ENCODE results near the gene FLRT3. TPM values are rescaled to one million over a fixed set of nuclear protein-coding genes. Genes with fewer than 3 reads are reported as not detected.

The FLRT3 gene
- total RNA-seq, 1 donor from 2014 or later: 3.3 TPM

DNA sequence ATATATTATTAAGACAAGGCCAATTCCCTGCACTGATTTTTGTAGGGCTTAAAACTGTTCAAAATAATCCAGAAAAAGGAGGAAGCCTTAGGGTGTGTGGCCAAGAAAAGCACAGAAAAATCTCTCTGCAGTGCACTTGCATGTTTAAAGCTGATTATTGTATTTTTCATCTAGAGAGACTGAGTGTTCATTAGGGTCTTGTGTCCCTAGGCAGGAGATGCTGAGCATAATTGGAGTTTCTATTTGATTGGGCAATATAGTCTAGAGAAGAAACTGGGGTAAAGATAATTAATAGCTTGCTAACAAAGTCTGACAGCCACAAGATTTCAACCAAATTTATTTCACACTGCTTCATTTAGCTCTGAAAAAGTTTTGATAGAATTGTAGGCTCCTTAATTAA, 2.4 kb downstream of the FLRT3 start:
- Histone ChIP-seq H3K4me3 (ENCODE audit: low read depth, low read length) (peak overlapping the region; percentile 74), H3K27me3 (ENCODE audit: control insufficient read depth, insufficient read depth, low read length) (no peaks in the 10 kb centered on the region), H3K36me3 (ENCODE audit: control insufficient read depth, insufficient read depth, low read length) (no peaks in the 10 kb centered on the region)
- DNase-seq (ENCODE audit: low read depth): no peak
- TF ChIP-seq, protein P1, sequence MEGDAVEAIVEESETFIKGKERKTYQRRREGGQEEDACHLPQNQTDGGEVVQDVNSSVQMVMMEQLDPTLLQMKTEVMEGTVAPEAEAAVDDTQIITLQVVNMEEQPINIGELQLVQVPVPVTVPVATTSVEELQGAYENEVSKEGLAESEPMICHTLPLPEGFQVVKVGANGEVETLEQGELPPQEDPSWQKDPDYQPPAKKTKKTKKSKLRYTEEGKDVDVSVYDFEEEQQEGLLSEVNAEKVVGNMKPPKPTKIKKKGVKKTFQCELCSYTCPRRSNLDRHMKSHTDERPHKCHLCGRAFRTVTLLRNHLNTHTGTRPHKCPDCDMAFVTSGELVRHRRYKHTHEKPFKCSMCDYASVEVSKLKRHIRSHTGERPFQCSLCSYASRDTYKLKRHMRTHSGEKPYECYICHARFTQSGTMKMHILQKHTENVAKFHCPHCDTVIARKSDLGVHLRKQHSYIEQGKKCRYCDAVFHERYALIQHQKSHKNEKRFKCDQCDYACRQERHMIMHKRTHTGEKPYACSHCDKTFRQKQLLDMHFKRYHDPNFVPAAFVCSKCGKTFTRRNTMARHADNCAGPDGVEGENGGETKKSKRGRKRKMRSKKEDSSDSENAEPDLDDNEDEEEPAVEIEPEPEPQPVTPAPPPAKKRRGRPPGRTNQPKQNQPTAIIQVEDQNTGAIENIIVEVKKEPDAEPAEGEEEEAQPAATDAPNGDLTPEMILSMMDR (IDR thresholded peaks at IDR 0.05; ENCODE audit: insufficient read depth, low read length, poor library complexity, severe bottlenecking): no peak

DNA sequence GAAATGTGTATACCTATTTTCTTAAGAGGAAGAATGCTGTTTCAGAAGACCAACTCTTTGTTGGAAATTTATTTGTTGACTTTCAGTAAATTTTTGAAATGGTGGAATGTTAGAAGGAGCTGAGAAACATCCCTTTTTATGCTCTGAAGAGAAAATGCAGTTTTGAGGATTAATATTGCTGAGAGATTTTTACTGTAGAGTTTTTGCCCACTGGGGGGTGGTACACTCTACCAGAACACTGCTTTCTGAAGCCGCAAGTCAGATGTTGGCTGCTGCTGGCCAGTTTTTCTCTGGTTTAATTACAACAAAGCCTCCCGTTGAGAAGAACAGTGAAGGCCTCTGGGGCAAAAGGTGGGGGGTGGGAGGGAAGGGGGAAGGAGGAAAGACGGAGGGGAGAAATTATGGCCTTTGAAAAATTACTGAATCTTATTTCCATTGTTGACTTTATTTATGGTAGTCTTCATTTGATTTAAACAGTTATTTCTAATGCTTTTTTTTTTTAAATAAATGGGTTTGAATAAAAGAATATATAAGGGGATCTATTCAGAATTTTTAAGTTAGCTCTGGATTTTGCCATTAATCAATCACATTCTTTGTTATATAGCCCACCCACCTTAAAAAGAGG, 3.0 kb downstream of the FLRT3 start:
- TF ChIP-seq, protein P1 (IDR thresholded peaks at IDR 0.05; ENCODE audit: insufficient read depth, low read length, poor library complexity, severe bottlenecking): peak; percentile 53
- peak; percentile 32 for DNase-seq (ENCODE audit: low read depth)
- Histone ChIP-seq H3K4me3 (ENCODE audit: low read depth, low read length) (peak overlapping the region; percentile 74), H3K36me3 (ENCODE audit: control insufficient read depth, insufficient read depth, low read length) (no peaks in the 10 kb centered on the region), H3K27me3 (ENCODE audit: control insufficient read depth, insufficient read depth, low read length) (no peaks in the 10 kb centered on the region)

DNA sequence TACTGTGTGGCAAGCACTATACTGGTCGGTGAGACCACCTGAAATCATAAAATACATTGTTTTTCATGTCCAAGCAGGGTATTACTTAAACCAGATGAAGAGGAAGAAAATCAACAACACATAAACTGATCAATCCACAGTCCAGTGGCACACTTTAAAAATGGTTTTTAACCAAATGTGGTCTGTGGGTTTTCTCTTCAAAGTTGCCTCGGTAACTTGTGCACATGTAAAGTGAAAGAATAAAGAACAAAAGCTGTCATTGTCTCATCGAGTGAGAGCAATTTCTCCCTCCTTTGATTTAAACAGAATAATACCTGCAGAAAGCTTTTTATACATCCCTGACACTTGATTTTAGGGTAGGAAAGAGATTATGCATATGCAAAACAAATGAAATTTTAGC, 3.7 kb downstream of the FLRT3 start:
- peak overlapping the region; percentile 74 for H3K4me3 ChIP-seq (ENCODE audit: low read depth, low read length)
- no peaks in the 10 kb centered on the region for H3K36me3 ChIP-seq (ENCODE audit: control insufficient read depth, insufficient read depth, low read length)
- no peaks in the 10 kb centered on the region for H3K27me3 ChIP-seq (ENCODE audit: control insufficient read depth, insufficient read depth, low read length)
- DNase-seq (ENCODE audit: low read depth): no peak
- TF ChIP-seq, protein P1 (IDR thresholded peaks at IDR 0.05; ENCODE audit: insufficient read depth, low read length, poor library complexity, severe bottlenecking): no peak

DNA sequence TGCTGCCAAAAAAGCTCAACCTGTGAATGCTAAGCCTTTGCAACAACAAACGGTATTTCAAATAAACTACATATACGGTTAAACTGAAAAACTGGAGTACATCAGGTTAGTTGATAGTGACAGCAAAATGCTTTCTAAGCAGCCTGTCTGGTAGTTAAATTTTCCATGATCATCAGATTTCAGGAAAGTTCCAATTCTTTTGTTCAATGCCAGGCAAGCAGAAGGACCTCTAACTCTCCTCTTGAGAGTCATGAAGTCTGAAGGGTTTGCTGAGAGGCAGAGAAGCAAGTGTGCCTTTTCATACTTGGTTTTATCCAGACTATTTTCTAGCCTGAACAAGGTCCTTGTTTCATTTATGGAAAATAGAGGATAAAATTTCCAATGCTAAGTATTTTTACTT, 4.5 kb downstream of the FLRT3 start:
- H3K27me3 ChIP-seq (ENCODE audit: control insufficient read depth, insufficient read depth, low read length): no peaks in the 10 kb centered on the region
- peak overlapping the region; percentile 74 for H3K4me3 ChIP-seq (ENCODE audit: low read depth, low read length)
- no peaks in the 10 kb centered on the region for H3K36me3 ChIP-seq (ENCODE audit: control insufficient read depth, insufficient read depth, low read length)
- no peak for DNase-seq (ENCODE audit: low read depth)
- TF ChIP-seq, protein P1 (IDR thresholded peaks at IDR 0.05; ENCODE audit: insufficient read depth, low read length, poor library complexity, severe bottlenecking): no peak

DNA sequence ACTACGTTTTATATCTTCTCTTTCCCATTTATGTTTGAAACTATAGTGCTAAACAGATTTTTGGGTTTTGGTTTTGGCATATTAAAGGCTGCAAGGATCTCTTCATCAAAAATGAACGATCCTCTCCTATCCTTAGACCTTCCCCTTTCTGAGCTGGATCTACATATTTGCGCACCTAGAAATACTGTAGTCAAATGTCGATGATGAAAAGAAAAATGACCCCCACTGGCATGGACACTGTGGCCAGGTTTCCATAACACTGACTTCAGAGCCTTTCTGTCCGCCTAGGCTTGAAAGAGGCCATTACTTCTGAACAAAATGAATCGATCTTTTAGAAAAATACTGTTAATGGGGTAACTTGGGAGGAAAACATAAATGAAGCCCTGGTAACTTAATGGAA, 5.8 kb downstream of the FLRT3 start:
- DNase-seq (ENCODE audit: low read depth): no peak
- TF ChIP-seq, protein P1 (IDR thresholded peaks at IDR 0.05; ENCODE audit: insufficient read depth, low read length, poor library complexity, severe bottlenecking): no peak
- Histone ChIP-seq H3K27me3 (ENCODE audit: control insufficient read depth, insufficient read depth, low read length) (no peaks in the 10 kb centered on the region), H3K36me3 (ENCODE audit: control insufficient read depth, insufficient read depth, low read length) (no peaks in the 10 kb centered on the region), H3K4me3 (ENCODE audit: low read depth, low read length) (no peak overlapping the region)

DNA sequence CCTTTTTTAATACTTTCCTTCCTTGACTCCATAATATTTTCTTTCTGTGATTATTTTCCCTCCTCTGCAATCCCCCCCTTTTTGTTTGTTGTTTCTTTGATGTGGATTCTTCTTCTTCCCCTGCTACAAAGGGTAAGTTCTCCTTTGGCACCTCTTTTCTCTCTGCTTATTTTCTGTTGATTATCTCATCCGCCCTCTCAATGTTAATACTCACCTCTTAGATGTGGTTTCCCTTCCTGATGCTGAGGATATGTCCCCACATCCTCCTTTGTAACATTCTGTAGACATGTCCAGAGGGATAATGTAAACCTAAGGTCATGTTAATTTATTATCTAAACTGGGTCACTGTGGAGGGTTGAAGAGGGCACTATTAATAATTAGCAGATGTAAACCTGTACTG, 17.7 kb downstream of the FLRT3 start:
- no peak for DNase-seq (ENCODE audit: low read depth)

More for the DNA sequence above, 17.7 kb downstream of the FLRT3 start:
- TF ChIP-seq, protein P1 (IDR thresholded peaks at IDR 0.05; ENCODE audit: insufficient read depth, low read length, poor library complexity, severe bottlenecking): no peak
- H3K36me3 ChIP-seq (ENCODE audit: control insufficient read depth, insufficient read depth, low read length): no peaks in the 10 kb centered on the region
- no peak overlapping the region for H3K4me3 ChIP-seq (ENCODE audit: low read depth, low read length)
- H3K27me3 ChIP-seq (ENCODE audit: control insufficient read depth, insufficient read depth, low read length): no peaks in the 10 kb centered on the region

All from kidney epithelial cell (primary cell).